ENCODE data around the gene UCHL3.

- TF ChIP-seq CTCF (IDR thresholded peaks at IDR 0.05; ENCODE audit: low read length) (no peak), EZH2 (IDR thresholded peaks at IDR 0.05; ENCODE audit: borderline replicate concordance, low read length) (no peak)
Measured at GRCh38 chr13:75618308-75618707, 68.7 kb downstream of the UCHL3 start.
